Thoracic aorta (tissue), 2 donors: ENCODE data around the gene UBXN10. TPM values are rescaled to one million over a fixed set of nuclear protein-coding genes. Genes with fewer than 3 reads are reported as not detected.
A peak's percentile ranks its signal among the peaks of the same experiment; 100 is the strongest.
"Not testable (repeated sequence)": the region's sequence is repeated elsewhere in the genome, so short reads cannot be mapped to it uniquely, and the experiment has no call there.

Experiments
- ATAC-seq: fragments of 150-250 bp; one replicate; pipeline ENCODE4 v1.8.0; 2017; ENCODE audit warnings: low read depth; ENCODE audit not compliant: insufficient number of reproducible peaks, low FRiP score
- DNase-seq: peaks from one replicate; pipeline ENCODE4 v3.0.0-alpha.2; 2020; ENCODE audit warnings: low spot score
- H3K27ac ChIP-seq, 2 donors: fragments of 200-600 bp; sonication (generic); 1 replicate in 1 of 2; 2 replicates in 1 of 2; pipeline ENCODE4 v1.5.1; 2016; ENCODE audit warnings: mild to moderate bottlenecking in 2 of 2, moderate library complexity in 2 of 2
- H3K27me3 ChIP-seq: fragments of 200-600 bp; sonication (generic); replicated peaks from 2 replicates; pipeline ENCODE4 v1.6.0; 2016; ENCODE audit warnings: mild to moderate bottlenecking; ENCODE audit not compliant: insufficient read depth
- H3K36me3 ChIP-seq: fragments of 200-600 bp; sonication (generic); one replicate; pipeline ENCODE4 v1.5.1; 2016
- H3K4me1 ChIP-seq, 2 donors: fragments of 200-600 bp; sonication (generic); 1 replicate in 1 of 2; 2 replicates in 1 of 2; pipeline versions ENCODE4 v1.5.1 to v1.6.0; 2016; ENCODE audit warnings: low read depth in 2 of 2, mild to moderate bottlenecking in 1 of 2; ENCODE audit not compliant: control insufficient read depth in 1 of 2
- H3K4me3 ChIP-seq: fragments of 200-600 bp; sonication (generic); 2 replicates; pipeline ENCODE4 v1.5.1; 2016; ENCODE audit warnings: mild to moderate bottlenecking
- H3K9me3 ChIP-seq: fragments of 200-600 bp; sonication (generic); 2 replicates; pipeline ENCODE4 v1.5.1; 2016
- CTCF ChIP-seq: fragments of 200-600 bp; sonication (generic); IDR thresholded peaks from one replicate; pipeline ENCODE4 v1.5.1; 2019; ENCODE audit warnings: antibody characterized with exemption
- total RNA-seq, 2 donors: library from RNA; depleted of rRNA; stranded (reverse); fragments of >200 nt; gene quantifications; one replicate each; pipeline versions ENCODE4 v1.1.0 to v1.2.3, GENCODE V29; 2016

The UBXN10 gene
- total RNA-seq, 2 donors from 2014 or later = 0.28 to 0.68 TPM

GRCh38 chr1:20212685-20213331, 26.9 kb downstream of the UBXN10 start:
- H3K9me3 ChIP-seq = no peaks in the 10 kb centered on the region
- H3K4me1 ChIP-seq = no peaks in the 10 kb centered on the region
- H3K4me3 ChIP-seq = no peak overlapping the region
- TF ChIP-seq CTCF = peak; percentile 45
- H3K27me3 ChIP-seq = no peaks in the 10 kb centered on the region
- no peak overlapping the region for H3K27ac ChIP-seq
- DNase-seq (no peak), ATAC-seq (no peak)
- H3K36me3 ChIP-seq = no peaks in the 10 kb centered on the region

- ATAC-seq (no peak), DNase-seq (no peak)
- TF ChIP-seq CTCF = no peak
- Histone ChIP-seq H3K9me3 (no peaks in the 10 kb centered on the region), H3K36me3 (no peaks in the 10 kb centered on the region), H3K4me1 (no peaks in the 10 kb centered on the region), H3K4me3 (no peak overlapping the region), H3K27ac (no peak overlapping the region), H3K27me3 (no peaks in the 10 kb centered on the region)
These were observed 29.8 kb downstream of the UBXN10 start for GRCh38 chr1:20215716-20216115.

GRCh38 chr1:20216574-20216973, 30.7 kb downstream of the UBXN10 start:
- Histone ChIP-seq H3K4me3 (no peak overlapping the region), H3K27ac (no peak overlapping the region), H3K9me3 (no peaks in the 10 kb centered on the region), H3K27me3 (no peaks in the 10 kb centered on the region), H3K4me1 (no peaks in the 10 kb centered on the region), H3K36me3 (no peaks in the 10 kb centered on the region)
- ATAC-seq = no peak
- no peak for TF ChIP-seq CTCF
- DNase-seq = no peak

GRCh38 chr1:20219053-20219452, 33.2 kb downstream of the UBXN10 start:
- ATAC-seq, H3K36me3 ChIP-seq, H3K4me3 ChIP-seq, DNase-seq, H3K9me3 ChIP-seq, H3K27ac ChIP-seq, H3K4me1 ChIP-seq, H3K27me3 ChIP-seq: not testable (repeated sequence)

GRCh38 chr1:20220036-20220435, 34.1 kb downstream of the UBXN10 start:
- DNase-seq = no peak

More at GRCh38 chr1:20220036-20220435, 34.1 kb downstream of the UBXN10 start:
- Histone ChIP-seq H3K9me3 (no peaks in the 10 kb centered on the region), H3K27me3 (no peaks in the 10 kb centered on the region), H3K36me3 (no peaks in the 10 kb centered on the region), H3K4me1 (no peaks in the 10 kb centered on the region), H3K4me3 (no peak overlapping the region), H3K27ac (no peak overlapping the region)
- ATAC-seq = no peak
- no peak for TF ChIP-seq CTCF
